ENCODE data around the gene ITGA3. TPM values are rescaled to one million over a fixed set of nuclear protein-coding genes. Genes with fewer than 3 reads are reported as not detected.

The ITGA3 gene
- total and polyA plus RNA-seq, 2 of the 13 experiments (the other 11 are each of a cell fraction or from before 2014, with no cell fraction given), result 0.48 to 0.69 TPM

GRCh38 chr17:50132104-50132794 lies 76.3 kb downstream of the ITGA3 start (continued):
- TF ChIP-seq, protein P1, sequence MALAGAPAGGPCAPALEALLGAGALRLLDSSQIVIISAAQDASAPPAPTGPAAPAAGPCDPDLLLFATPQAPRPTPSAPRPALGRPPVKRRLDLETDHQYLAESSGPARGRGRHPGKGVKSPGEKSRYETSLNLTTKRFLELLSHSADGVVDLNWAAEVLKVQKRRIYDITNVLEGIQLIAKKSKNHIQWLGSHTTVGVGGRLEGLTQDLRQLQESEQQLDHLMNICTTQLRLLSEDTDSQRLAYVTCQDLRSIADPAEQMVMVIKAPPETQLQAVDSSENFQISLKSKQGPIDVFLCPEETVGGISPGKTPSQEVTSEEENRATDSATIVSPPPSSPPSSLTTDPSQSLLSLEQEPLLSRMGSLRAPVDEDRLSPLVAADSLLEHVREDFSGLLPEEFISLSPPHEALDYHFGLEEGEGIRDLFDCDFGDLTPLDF (CRISPR knock-in tag; IDR thresholded peaks at IDR 0.05), result no peak
- no peak for TF ChIP-seq AGO2 (optimal IDR thresholded peaks at IDR 0.05; ENCODE audit: low read depth, low read length)
- no peak for TF ChIP-seq ZNF704 (CRISPR knock-in tag; IDR thresholded peaks at IDR 0.05; ENCODE audit: borderline replicate concordance)
- 0 out of 2 replicates have a peak, but pooled peaks have one; percentile 31 for TF ChIP-seq ZNF256 (CRISPR knock-in tag; conservative IDR thresholded peaks at IDR 0.05)

GRCh38 chr17:50133028-50133768 lies 77.3 kb downstream of the ITGA3 start:
- FAIRE-seq (peak; percentile 96), DNase-seq (ENCODE audit: low spot score) (peak; percentile 88), ATAC-seq (peak; percentile 81)
- Histone ChIP-seq H4K20me1 (ENCODE audit: insufficient read depth, low read length) (no peaks in the 10 kb centered on the region), H3K4me3 (replicated peaks in 1 of 3; ENCODE audit: insufficient read depth in 1 of 3, low read depth in 2 of 3, low read length in 3 of 3) (peak overlapping the region in 1 of 3 experiments; percentile 11; a peak in 2 of 6 replicates), H3K4me1 (ENCODE audit: insufficient read depth, low read length) (peaks cover 53% of the 10 kb centered on the region), H3K27ac (ENCODE audit: extremely low read length, insufficient read depth, low read length) (peak overlapping the region; percentile 52), H3K4me2 (ENCODE audit: low read depth, low read length) (peak overlapping the region; percentile 48), H3K27me3 (ENCODE audit: control insufficient read depth in 1 of 2, insufficient read depth in 2 of 2, low read length in 2 of 2) (peaks cover 6 to 14% of the 10 kb centered on the region in 2 experiments), H3K79me2 (ENCODE audit: insufficient read depth, low read length) (no peaks in the 10 kb centered on the region), H3K9me3 (ENCODE audit: low read length) (no peaks in the 10 kb centered on the region), H3K9ac (ENCODE audit: insufficient read depth, low read depth, low read length) (peak overlapping the region; percentile 12; the same call in 1 of the 2 replicates), H2AFZ (ENCODE audit: low read length) (no peak overlapping the region), H3K36me3 (replicated peaks in 1 of 2; ENCODE audit: control insufficient read depth in 1 of 2, insufficient read depth in 2 of 2, low read length in 2 of 2) (peaks cover 16% of the 10 kb centered on the region in 2 experiments; a peak in 4 of 5 replicates)
- ChIA-PET CTCF (ENCODE audit: low intra/inter-chr PET ratio, low total read pairs) (no interaction called here), POLR2A (interaction anchor here (1.0 to 1.6 kb wide), 3 partner anchors 9 to 19 kb away, joined by 3 to 6 read pairs (median 5); no protein-coding TSS in a partner anchor)
- WGBS (ENCODE audit: low lambda C conversion rate), result 9% methylated on average over 5 of the region's 7 CpGs
- BruUV-seq (replicated peaks), result no TSS peak
- in situ Hi-C loops (cut with HindIII; ENCODE audit: extremely low pct_ligation_motif_present, low pct_unique_long_range_greater_than_20kb), result no loop called here
- intact Hi-C loops (cut with micrococcal nuclease; ENCODE audit: unreplicated experiment), result loop anchor here (2.0 kb wide), 1 partner anchor 38 kb away; the partner anchor contains the start of gene PDK2
- TF ChIP-seq PRDM4 (CRISPR knock-in tag; IDR thresholded peaks at IDR 0.05; ENCODE audit: borderline replicate concordance), result no peak
- TF ChIP-seq ZSCAN25 (CRISPR knock-in tag; IDR thresholded peaks at IDR 0.05), result no peak
- peak; percentile 63; the same call in 1 of the 2 replicates for TF ChIP-seq SALL1 (CRISPR knock-in tag; IDR thresholded peaks at IDR 0.05)
- 0 out of 2 replicates have a peak, but pooled peaks have one; percentile 42 for TF ChIP-seq TCF7L2 (IDR thresholded peaks at IDR 0.05; ENCODE audit: low read depth, low read length)
- TF ChIP-seq, protein P2, sequence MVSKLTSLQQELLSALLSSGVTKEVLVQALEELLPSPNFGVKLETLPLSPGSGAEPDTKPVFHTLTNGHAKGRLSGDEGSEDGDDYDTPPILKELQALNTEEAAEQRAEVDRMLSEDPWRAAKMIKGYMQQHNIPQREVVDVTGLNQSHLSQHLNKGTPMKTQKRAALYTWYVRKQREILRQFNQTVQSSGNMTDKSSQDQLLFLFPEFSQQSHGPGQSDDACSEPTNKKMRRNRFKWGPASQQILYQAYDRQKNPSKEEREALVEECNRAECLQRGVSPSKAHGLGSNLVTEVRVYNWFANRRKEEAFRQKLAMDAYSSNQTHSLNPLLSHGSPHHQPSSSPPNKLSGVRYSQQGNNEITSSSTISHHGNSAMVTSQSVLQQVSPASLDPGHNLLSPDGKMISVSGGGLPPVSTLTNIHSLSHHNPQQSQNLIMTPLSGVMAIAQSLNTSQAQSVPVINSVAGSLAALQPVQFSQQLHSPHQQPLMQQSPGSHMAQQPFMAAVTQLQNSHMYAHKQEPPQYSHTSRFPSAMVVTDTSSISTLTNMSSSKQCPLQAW (CRISPR knock-in tag; IDR thresholded peaks at IDR 0.05), result 0 out of 2 replicates have a peak, but pooled peaks have one; percentile 9
- TF ChIP-seq SKIL (CRISPR knock-in tag; IDR thresholded peaks at IDR 0.05; ENCODE audit: borderline replicate concordance), result peak; percentile 30; the same call in 1 of the 2 replicates
